ENCODE measurements around the gene SLC47A2.

Gene SLC47A2

DNA sequence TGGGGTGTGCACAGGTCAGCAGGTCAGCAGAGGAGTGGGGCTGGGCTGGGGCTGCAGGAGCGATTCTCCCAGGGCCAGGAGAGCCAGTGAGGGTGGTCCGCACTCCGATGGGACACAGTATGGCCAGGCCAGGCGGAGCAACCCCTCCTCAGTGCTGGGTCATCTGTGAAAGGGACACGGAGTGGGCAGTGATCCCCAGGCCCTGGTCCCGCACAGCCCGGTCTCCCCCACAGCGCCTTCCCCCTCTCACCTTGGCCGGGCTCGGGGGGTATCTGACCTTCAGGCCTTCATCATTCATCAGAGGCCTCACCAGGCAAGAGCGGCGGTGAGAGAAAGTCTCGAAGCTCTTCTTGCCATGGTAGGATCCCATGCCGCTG lies 21.7 kb upstream of the SLC47A2 start:
- TF ChIP-seq, protein P1, sequence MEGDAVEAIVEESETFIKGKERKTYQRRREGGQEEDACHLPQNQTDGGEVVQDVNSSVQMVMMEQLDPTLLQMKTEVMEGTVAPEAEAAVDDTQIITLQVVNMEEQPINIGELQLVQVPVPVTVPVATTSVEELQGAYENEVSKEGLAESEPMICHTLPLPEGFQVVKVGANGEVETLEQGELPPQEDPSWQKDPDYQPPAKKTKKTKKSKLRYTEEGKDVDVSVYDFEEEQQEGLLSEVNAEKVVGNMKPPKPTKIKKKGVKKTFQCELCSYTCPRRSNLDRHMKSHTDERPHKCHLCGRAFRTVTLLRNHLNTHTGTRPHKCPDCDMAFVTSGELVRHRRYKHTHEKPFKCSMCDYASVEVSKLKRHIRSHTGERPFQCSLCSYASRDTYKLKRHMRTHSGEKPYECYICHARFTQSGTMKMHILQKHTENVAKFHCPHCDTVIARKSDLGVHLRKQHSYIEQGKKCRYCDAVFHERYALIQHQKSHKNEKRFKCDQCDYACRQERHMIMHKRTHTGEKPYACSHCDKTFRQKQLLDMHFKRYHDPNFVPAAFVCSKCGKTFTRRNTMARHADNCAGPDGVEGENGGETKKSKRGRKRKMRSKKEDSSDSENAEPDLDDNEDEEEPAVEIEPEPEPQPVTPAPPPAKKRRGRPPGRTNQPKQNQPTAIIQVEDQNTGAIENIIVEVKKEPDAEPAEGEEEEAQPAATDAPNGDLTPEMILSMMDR (IDR thresholded peaks at IDR 0.05), result no peak

DNA sequence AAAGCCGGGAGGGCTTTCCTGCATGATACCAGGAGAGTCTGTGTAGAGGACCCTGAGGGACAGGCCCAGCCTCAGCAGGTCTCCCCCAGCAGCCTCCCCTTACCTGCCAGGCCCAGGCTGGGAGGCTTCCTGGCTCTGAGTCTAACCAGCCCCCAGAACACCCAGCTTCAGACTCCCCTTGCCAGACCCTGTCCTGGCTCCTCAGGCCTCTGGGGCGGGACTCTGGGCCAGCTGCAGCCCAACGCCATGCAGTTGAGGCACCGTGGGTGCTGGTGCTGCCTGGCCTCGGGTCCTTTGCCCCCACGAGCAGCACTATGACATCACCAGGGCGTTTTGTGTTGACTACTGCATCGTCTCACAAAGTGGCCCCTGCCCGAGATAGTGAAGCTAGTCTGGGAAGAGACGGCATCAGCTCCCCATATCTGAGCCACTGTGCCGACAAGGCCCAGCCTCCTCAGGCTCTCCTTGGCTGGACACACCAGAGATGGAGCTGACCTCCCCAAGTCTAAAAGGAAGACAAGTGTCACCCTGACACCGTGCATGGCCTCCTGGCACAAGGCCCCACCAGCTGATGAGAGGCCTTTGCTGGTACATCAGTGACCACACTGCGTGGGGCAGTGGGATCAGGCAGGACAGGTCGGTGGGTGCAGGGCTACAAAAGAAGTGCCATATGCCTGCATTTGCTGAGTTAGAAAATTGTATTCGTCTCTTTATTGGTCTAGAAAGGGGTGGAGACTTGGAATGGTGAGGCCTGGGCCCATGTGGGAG lies 21.1 kb upstream of the SLC47A2 start:
- TF ChIP-seq, protein P1 (IDR thresholded peaks at IDR 0.05), result no peak

DNA sequence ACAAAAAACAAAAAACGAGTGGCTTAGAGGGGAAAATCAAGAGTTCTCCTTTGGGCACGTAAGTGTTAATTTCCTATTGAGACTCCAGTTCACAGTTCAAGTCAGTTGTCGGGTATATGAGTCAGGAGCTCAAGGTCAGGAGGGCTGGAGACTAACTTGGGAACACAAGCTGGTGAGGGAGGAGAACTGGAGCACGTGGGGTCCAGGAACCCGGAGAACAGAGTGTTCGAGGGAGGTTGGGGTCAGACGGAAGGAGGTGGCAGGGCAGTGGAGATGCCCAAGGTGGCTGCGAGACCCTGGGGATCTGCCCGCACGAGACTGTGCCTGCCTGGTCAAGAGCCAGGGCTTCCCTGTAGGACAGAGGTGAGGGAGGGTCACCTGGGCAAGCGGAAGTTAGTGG lies 19.7 kb upstream of the SLC47A2 start:
- TF ChIP-seq, protein P1 (IDR thresholded peaks at IDR 0.05), result no peak

DNA sequence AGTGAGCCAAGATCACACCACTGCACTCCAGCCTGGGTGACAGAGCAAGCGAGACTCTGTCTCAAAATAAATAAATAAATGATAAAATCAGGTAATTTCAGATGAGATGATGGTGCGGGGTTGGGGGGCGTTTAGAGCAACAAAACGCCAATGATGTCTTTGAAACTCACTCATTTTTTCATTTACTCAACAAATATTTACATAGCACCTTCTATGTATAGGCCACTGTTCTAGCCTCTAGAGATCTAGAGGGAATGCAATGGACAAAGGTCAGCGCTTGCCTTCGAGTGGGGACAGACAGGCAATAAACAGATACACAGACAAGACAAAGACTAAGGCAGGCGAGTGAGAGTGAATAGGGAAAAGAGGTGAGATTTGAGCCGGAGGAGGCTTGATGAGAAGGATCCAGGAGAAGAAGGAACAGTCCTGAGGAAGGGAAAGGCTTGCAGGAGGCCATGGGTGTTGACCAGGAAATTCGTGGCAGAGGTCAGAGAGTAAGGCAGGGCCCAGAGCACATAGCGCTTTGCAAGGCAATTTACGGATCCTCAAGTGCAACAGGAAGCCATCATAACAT lies 17.7 kb upstream of the SLC47A2 start:
- TF ChIP-seq, protein P1 (IDR thresholded peaks at IDR 0.05), result no peak

DNA sequence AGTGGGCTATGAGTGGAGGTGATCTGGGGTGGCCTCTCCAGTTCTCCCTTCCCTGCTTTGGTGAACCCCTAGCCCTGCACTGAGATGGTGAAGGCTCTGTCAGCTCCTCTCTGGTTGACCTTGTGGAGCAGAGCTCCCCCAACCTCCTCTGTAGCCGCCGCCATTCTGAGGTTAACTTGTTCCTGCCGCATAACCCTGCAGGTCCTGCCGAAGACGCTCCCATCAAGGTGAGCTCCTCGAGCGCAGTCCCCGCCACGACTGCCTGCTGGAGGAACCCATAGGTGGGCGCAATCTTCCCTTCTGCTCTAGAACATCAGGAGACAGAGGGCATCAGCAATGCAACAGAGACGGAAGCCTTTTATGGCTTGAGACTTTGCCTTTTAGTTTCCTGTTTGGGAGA lies 15.2 kb upstream of the SLC47A2 start:
- TF ChIP-seq, protein P1 (IDR thresholded peaks at IDR 0.05), result no peak

DNA sequence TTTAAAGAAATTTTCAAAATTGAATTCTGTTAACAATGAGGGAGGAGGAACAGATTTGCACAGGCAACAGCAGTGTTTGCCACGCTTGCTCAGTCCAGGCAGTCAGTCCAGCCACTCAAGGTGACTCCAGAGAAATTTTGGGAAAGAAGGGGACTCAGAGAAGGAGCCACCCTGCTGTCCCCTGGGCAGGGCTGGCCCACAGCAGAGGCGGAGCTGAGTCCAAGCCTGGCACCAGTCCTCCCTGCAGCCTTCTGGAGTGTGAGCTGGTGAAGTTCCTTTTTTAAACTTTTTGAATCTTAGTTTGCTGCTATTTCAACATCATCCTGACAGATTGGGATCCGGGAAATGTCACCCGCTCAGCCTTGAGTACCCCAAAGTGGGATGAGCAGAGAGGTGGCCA lies 14.5 kb upstream of the SLC47A2 start:
- TF ChIP-seq, protein P1 (IDR thresholded peaks at IDR 0.05), result no peak

DNA sequence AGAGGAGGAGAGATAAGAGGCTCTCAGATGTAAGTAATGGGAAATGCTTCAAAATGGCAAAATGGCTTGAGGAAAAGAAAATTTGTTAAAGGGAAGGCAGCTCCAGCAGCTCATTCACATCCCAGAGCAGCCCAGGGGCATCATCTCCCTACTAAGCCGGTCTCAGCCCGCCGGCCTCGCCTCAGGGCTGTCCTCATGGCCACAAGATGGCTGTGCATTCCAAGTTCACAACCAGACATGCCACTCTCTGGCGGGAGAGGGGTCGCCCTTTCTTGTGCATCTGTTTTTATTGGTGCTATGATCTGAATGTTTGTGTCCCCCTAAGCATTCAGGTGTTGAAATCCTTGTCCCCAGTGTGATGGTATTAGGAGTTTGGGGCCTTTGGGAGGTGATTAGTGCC lies 13.5 kb upstream of the SLC47A2 start:
- TF ChIP-seq, protein P1 (IDR thresholded peaks at IDR 0.05), result no peak
